Pancreas (tissue), 10 donors: ENCODE data around the gene CREBBP. TPM values are rescaled to one million over a fixed set of nuclear protein-coding genes. Genes with fewer than 3 reads are reported as not detected.
"Not testable (repeated sequence)": the region's sequence is repeated elsewhere in the genome, so short reads cannot be mapped to it uniquely, and the experiment has no call there.

Experiments
- ATAC-seq, 4 donors: fragments of 200-7000 bp; cut with Tn5 transposase; one replicate each; pipeline versions ENCODE4 v1.8.0 to v1.9.1; 2020; ENCODE audit warnings: mild to moderate bottlenecking in 4 of 4, moderate library complexity in 4 of 4
- DNase-seq, 6 donors: peaks; one replicate each; pipeline ENCODE4 v3.0.0-alpha.2; 2020
- FAIRE-seq: peaks from 2 replicates; lab custom pipeline; 2012; peaks lifted over from hg19 to GRCh38; lab: Jason Lieb, UNC
- H3K27ac ChIP-seq, 4 donors: fragments of 200-600 bp; sonication (generic); 1 replicate in 3 of 4; 2 replicates in 1 of 4; pipeline versions ENCODE4 v1.5.0 to v1.8.0; 2020
- H3K27me3 ChIP-seq, 4 donors: fragments of 200-600 bp; one replicate each; pipeline ENCODE4 v1.8.0; 2021
- H3K36me3 ChIP-seq, 3 donors: fragments of 200-600 bp; sonication (generic) in 1 of 3; one replicate each; pipeline versions ENCODE4 v1.5.0 to v1.8.0; 2020 to 2021
- H3K4me1 ChIP-seq, 3 donors: fragments of 200-600 bp; one replicate each; pipeline ENCODE4 v1.8.0; 2021
- H3K4me3 ChIP-seq, 4 donors: fragments of 200-600 bp; sonication (generic) in 2 of 4; one replicate each; pipeline versions ENCODE4 v1.5.0 to v1.8.0; 2020 to 2021
- H3K9me3 ChIP-seq, 4 donors: fragments of 200-600 bp; one replicate each; pipeline ENCODE4 v1.8.0; 2021
- WGBS, 2 donors: extraction: QIAGEN DNeasy Blood & Tissue Kit; methylation state at CpG; one replicate each; pipeline ENCODE4 v1.1.7; 2013; 5-methylcytosine and 5-hydroxymethylcytosine counted together
- intact Hi-C, 3 donors: fragments of 100-400 bp; cut with DNase I; formaldehyde crosslinking; loops; one replicate each; pipeline versions ENCODE4 v1.11.1 to v1.14.2; 2022
- polyA plus RNA-seq, 2 donors: library from polyadenylated mRNA; stranded (reverse); fragments of 200-250 nt; gene quantifications; one replicate each; pipeline ENCODE4 v1.2.3, GENCODE V29; 2013
- total RNA-seq, 6 donors: library from RNA; stranded (reverse); fragmentation: NEBNext Ultra II Directional in 4 of 6; extraction: Animal tissue kit (Norgen Biotek cat#: 25700) in 4 of 6; gene quantifications; one replicate each; pipeline versions ENCODE4 v1.2.1 to v1.2.4, GENCODE V29; 2021 to 2023
- TF ChIP-seq, protein P1 (sequence below), 4 donors: fragments of 200-600 bp; sonication (generic) in 3 of 4; IDR thresholded peaks; one replicate each; pipeline versions ENCODE4 v1.5.0 to v1.8.0; 2021; ENCODE audit warnings: antibody characterized with exemption in 4 of 4
- donor health status: healthy with polysubstance abuse.
- donor health status: DM: no; HTN: no; CAD: no; lungs with moderate emphysema.
- donor health status: DM: no; HTN: no; CAD: no.
- donor health status: control.
- donor health status: control.
- donor health status: Bipolar disorder and iron deficiency.
- donor health status: DM: yes; HTN: yes; CAD: no.
- donor health status: DM: no; HTN: no; CAD: no.
- donor health status: DM: no; HTN: no; CAD: no.
- donor health status: DM: yes; HTN: yes; CAD: no.

CREBBP gene
- total and polyA plus RNA-seq, 8 donors: 14.4 to 49.4 (median 30.2) TPM

DNA sequence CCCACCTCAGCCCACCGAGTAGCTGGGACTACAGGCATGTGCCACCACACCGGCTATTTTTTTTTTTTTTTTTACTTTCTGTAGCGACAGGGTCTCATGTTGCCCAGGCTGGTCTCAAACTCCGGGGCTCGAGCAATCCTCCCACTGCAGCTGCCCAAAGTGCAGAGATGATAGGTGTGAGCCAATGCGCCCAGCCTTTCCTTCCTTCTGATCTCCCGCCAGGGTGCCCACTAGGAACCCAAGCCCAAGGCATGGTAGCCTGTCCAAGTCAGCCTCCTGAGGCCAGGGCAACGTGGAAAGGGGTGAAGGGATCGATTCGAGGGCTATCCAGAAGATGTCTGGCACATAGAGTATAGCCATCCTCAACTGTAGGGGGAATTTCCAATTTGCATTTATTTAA, 9.6 kb upstream of the CREBBP start:
- H3K9me3 ChIP-seq: no peaks in the 10 kb centered on the region
- WGBS, 2 donors: 83 to 85% methylated on average over 10 of the region's 10 CpGs
- no peak overlapping the region for H3K4me3 ChIP-seq
- H3K4me1 ChIP-seq: no peaks in the 10 kb centered on the region
- ATAC-seq (no peak), DNase-seq (no peak), FAIRE-seq (no peak)
- no peak overlapping the region for H3K27ac ChIP-seq
- no peaks in the 10 kb centered on the region for H3K36me3 ChIP-seq
- TF ChIP-seq, protein P1, sequence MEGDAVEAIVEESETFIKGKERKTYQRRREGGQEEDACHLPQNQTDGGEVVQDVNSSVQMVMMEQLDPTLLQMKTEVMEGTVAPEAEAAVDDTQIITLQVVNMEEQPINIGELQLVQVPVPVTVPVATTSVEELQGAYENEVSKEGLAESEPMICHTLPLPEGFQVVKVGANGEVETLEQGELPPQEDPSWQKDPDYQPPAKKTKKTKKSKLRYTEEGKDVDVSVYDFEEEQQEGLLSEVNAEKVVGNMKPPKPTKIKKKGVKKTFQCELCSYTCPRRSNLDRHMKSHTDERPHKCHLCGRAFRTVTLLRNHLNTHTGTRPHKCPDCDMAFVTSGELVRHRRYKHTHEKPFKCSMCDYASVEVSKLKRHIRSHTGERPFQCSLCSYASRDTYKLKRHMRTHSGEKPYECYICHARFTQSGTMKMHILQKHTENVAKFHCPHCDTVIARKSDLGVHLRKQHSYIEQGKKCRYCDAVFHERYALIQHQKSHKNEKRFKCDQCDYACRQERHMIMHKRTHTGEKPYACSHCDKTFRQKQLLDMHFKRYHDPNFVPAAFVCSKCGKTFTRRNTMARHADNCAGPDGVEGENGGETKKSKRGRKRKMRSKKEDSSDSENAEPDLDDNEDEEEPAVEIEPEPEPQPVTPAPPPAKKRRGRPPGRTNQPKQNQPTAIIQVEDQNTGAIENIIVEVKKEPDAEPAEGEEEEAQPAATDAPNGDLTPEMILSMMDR (IDR thresholded peaks at IDR 0.05): no peak
- intact Hi-C loops: no loop called here
- no peaks in the 10 kb centered on the region for H3K27me3 ChIP-seq

DNA sequence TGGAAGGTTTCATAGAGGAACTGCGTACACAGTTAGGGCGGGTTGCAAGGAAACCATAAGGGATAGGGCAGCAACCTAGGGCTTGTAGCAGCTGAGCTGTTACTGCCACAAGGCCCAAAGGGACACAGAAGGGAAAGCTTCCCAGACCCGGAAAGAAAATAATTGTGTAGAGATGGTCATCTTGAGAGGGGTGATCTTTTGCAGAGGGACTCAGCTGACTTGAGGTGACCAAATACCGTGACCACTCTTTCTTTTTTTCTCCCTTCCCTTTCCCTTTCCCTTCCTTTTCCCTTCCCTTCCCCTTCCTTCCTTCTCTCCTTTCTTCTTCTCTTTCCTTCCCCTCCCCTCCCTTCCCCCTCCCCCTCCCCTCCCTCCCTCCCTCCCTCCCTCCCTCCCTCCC, 8.5 kb upstream of the CREBBP start:
- no peak for FAIRE-seq
- TF ChIP-seq, protein P1 (IDR thresholded peaks at IDR 0.05): no peak
- WGBS, 2 donors: 79 to 89% methylated on average over 4 of the region's 4 CpGs

DNA sequence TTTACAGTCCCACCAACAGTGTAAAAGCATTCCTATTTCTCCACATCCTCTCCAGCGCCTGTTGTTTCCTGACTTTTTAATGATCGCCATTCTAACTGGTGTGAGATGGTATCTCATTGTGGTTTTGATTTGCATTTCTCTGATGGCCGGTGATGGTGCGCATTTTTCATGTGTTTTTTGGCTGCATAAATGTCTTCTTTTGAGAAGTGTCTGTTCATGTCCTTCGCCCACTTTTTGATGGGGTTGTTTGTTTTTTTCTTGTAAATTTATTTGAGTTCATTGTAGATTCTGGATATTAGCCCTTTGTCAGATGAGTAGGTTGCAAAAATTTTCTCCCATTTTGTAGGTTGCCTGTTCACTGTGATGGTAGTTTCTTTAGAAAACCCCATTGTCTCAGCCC, 5.5 kb upstream of the CREBBP start:
- H3K27me3 ChIP-seq, intact Hi-C loops, H3K36me3 ChIP-seq, ATAC-seq, H3K27ac ChIP-seq, H3K4me3 ChIP-seq, H3K9me3 ChIP-seq, H3K4me1 ChIP-seq, DNase-seq, FAIRE-seq: not testable (repeated sequence)
- 78 to 95% methylated on average over 3 to 4 of the region's 5 CpGs for WGBS, 2 donors

More for the DNA sequence above, 8.5 kb upstream of the CREBBP start:
- no peak for ATAC-seq
- Histone ChIP-seq H3K36me3 (no peaks in the 10 kb centered on the region), H3K27me3 (no peaks in the 10 kb centered on the region), H3K27ac (no peak overlapping the region), H3K4me1 (no peaks in the 10 kb centered on the region), H3K4me3 (no peak overlapping the region), H3K9me3 (no peaks in the 10 kb centered on the region)
- DNase-seq: no peak
- intact Hi-C loops: no loop called here

DNA sequence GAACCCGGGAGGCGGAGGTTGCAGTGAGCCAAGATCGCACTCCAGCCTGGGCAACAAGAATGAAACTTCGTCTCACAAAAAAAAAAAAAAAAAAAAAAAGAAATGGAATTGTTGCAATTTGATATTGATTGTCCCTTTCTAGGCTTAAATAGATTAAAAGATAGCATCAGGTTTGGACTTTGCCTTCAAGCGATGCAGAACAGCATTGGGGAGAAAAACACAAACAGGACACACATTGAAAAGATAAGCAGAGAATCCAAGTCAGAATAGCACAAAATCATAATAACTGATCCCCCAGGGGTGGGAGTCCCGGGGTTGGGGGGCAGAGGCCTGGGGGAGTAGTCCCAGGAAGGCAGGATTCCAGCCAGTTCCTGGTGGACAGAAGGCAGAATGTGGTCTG, 3.9 kb upstream of the CREBBP start:
- FAIRE-seq: no peak
- TF ChIP-seq, protein P1 (IDR thresholded peaks at IDR 0.05): no peak
- 66 to 70% methylated on average over 6 of the region's 6 CpGs for WGBS, 2 donors
- Histone ChIP-seq H3K4me1 (peaks cover 0 to 6% (median 0%) of the 10 kb centered on the region in 3 donors), H3K27me3 (no peaks in the 10 kb centered on the region), H3K4me3 (no peak overlapping the region), H3K9me3 (no peaks in the 10 kb centered on the region), H3K27ac (no peak overlapping the region), H3K36me3 (no peaks in the 10 kb centered on the region)
- intact Hi-C loops: no loop called here
- no peak for ATAC-seq
- DNase-seq: no peak

DNA sequence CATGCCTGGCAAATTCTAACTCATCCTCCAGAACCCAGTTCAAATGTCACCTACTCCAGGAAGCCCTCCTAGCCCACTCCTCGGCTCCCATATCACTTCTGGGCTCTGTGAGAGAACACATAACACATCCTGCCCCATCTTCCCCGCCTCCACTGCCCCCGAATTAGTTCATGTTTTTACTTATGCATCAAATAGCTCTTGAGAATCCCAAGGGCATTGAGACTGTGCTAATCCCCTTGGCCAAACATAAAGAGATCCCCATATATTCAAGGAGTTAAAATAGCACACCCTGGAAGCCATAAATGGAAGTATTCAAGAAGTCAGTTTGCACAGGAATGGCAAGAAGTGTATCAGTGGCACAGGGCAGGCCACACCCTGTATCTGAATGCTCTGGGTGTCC, 2.0 kb upstream of the CREBBP start:
- Histone ChIP-seq H3K27ac (no peak overlapping the region), H3K27me3 (no peaks in the 10 kb centered on the region), H3K36me3 (no peaks in the 10 kb centered on the region), H3K4me1 (peaks cover 5 to 14% (median 8%) of the 10 kb centered on the region in 3 donors), H3K4me3 (no peak overlapping the region), H3K9me3 (no peaks in the 10 kb centered on the region)
- 88 to 89% methylated on average over 3 of the region's 3 CpGs for WGBS, 2 donors
- TF ChIP-seq, protein P1 (IDR thresholded peaks at IDR 0.05): no peak
- intact Hi-C loops: no loop called here
- no peak for FAIRE-seq
- no peak for ATAC-seq
- no peak for DNase-seq
